GM12892 (cell line): Measurements from ENCODE around the gene PRSS48.

Experiments used
- POLR2AphosphoS5 ChIP-seq: IDR thresholded peaks from 2 replicates; pipeline ENCODE4 v1.6.1; 2011; ENCODE audit warnings: low read depth, low read length, control low read depth
- TAF1 ChIP-seq: IDR thresholded peaks from 2 replicates; pipeline ENCODE4 v1.6.1; 2011; ENCODE audit warnings: low read depth, mild to moderate bottlenecking, control low read depth, low read length, borderline replicate concordance

DNA sequence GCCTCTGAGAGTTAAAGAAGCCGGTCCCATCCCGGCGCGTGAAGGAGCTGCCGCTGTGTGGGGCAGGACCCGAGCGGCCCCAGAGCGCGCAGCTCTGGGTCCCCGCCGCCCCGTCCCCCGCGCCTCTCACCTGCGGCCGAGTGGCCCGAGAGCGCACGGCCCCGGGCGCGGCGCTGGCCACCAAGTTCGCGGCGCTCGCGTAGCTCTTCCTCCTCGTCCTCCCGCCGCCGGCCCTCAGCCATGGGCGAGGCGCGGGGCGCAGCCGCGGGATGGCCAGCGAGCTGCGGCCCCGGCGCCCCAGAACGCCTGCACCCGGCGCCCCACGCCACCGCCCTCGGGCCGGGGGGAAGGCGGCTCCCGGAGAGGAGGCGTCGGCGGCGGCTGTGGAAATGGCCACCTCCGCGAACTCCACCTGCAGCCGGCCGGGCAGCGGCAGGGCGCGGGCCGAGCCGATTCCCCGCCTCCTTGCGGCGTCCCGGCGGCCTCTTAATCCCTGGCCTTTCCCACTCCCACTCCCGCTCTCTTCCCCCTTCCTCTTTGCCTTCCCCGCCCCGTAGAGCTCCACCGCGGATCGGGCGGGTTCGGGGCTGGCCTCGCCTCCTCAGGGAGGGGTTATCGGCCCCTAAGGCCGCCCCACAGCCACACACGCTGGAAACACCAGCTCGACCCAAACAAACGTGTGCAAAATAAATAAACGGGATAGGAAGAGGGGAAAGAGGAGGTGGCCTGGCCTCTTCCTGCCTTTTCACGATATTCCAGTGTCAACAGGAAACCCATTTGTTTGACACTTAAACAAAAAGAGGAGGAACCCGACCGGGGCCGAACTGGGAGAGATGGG is 48.4 kb downstream of the PRSS48 start, which contains the start of gene SH3D19:
- no peak for TF ChIP-seq TAF1
- no peak for TF ChIP-seq POLR2AphosphoS5
